SK-N-SH treated with all-trans-retinoic acid at 6 μM for 48 hours (cell line): ENCODE measurements around the gene HMCN2.

ENCODE experiments used
- ARNTL ChIP-seq: fragments of 450-650 bp; formaldehyde crosslinking; IDR thresholded peaks from 2 replicates; pipeline ENCODE4 v1.5.0; 2020; ENCODE audit warnings: low read depth, mild to moderate bottlenecking, moderate library complexity, borderline replicate concordance
- BACH2 ChIP-seq: fragments of 250-450 bp; sonication (Bioruptor Pico); IDR thresholded peaks from 2 replicates; pipeline ENCODE4 v1.9.0; 2021; ENCODE audit warnings: mild to moderate bottlenecking, borderline replicate concordance
- CSDC2 ChIP-seq: fragments of 250-450 bp; sonication (Bioruptor Pico); IDR thresholded peaks from 2 replicates; pipeline ENCODE4 v1.5.0; 2020; ENCODE audit warnings: mild to moderate bottlenecking, moderate library complexity
- GLIS3 ChIP-seq: fragments of 250-450 bp; sonication (Bioruptor Pico); IDR thresholded peaks from 2 replicates; pipeline ENCODE4 v1.5.0; 2020; ENCODE audit warnings: mild to moderate bottlenecking, moderate library complexity
- ISL1 ChIP-seq: fragments of 250-450 bp; sonication (Bioruptor Pico); IDR thresholded peaks from 2 replicates; pipeline ENCODE4 v2.1.2; 2022; ENCODE audit warnings: mild to moderate bottlenecking, moderate library complexity
- SNAI2 ChIP-seq: fragments of 250-450 bp; sonication (Bioruptor Pico); IDR thresholded peaks from 2 replicates; pipeline ENCODE4 v1.5.0; 2020; ENCODE audit warnings: mild to moderate bottlenecking, moderate library complexity
- TCF4 ChIP-seq: fragments of 250-450 bp; sonication (Bioruptor Pico); IDR thresholded peaks from 2 replicates; pipeline ENCODE4 v1.8.0; 2021; ENCODE audit warnings: mild to moderate bottlenecking, moderate library complexity, borderline replicate concordance
- TOX ChIP-seq: fragments of 250-450 bp; sonication (Bioruptor Pico); IDR thresholded peaks from 2 replicates; pipeline ENCODE4 v1.8.0; 2021; ENCODE audit warnings: mild to moderate bottlenecking, moderate library complexity, borderline replicate concordance
- ZFP3 ChIP-seq: fragments of 250-450 bp; sonication (Bioruptor Pico); IDR thresholded peaks from 2 replicates; pipeline ENCODE4 v1.5.0; 2020; ENCODE audit warnings: mild to moderate bottlenecking, moderate library complexity
- ZFP30 ChIP-seq: fragments of 450-650 bp; formaldehyde crosslinking; IDR thresholded peaks from 2 replicates; pipeline ENCODE4 v1.5.0; 2022; ENCODE audit warnings: mild to moderate bottlenecking, moderate library complexity
- ZNF70 ChIP-seq: fragments of 450-650 bp; formaldehyde crosslinking; IDR thresholded peaks from 2 replicates; pipeline ENCODE4 v1.5.0; 2020; ENCODE audit warnings: mild to moderate bottlenecking, moderate library complexity
- TF ChIP-seq, protein P1 (sequence below): fragments of 250-450 bp; sonication (Bioruptor Pico); IDR thresholded peaks from 2 replicates; pipeline ENCODE4 v1.8.0; 2020; ENCODE audit warnings: mild to moderate bottlenecking, moderate library complexity, borderline replicate concordance
- TF ChIP-seq, protein P2 (sequence below): fragments of 250-450 bp; sonication (Bioruptor Pico); IDR thresholded peaks from 2 replicates; pipeline ENCODE4 v1.5.1; 2020; ENCODE audit warnings: low read depth, mild to moderate bottlenecking, moderate library complexity
- TF ChIP-seq, protein P3 (sequence below): fragments of 250-450 bp; sonication (Bioruptor Pico); IDR thresholded peaks from 2 replicates; pipeline ENCODE4 v1.5.1; 2021; ENCODE audit warnings: mild to moderate bottlenecking, moderate library complexity

DNA sequence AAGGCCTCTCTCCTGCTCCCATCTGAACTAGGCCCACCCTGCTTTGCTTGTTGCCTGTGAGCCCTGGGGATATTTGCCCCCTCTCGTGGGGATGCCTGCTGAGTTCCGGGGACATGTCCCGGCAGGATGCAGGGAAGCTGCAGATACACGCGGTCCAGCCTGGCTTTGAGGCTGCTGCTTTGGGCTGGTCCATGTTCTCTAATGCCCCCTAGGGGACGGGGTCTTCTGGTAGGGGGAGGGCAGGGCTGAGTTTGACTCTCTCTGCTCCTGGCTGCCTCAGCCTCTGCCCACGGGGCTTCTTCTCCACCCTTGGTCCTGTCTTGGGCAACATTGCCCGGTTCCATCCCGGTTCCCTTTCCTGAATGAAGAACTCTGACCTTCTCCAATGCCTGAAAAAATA is 94.3 kb downstream of the HMCN2 start:
- TF ChIP-seq ZFP30 (CRISPR knock-in tag) (no peak), ISL1 (CRISPR knock-in tag) (no peak), ARNTL (CRISPR knock-in tag) (no peak), TCF4 (CRISPR knock-in tag) (no peak), SNAI2 (CRISPR knock-in tag) (no peak), ZFP3 (CRISPR knock-in tag) (no peak), GLIS3 (CRISPR knock-in tag) (no peak), TOX (no peak), ZNF70 (no peak), BACH2 (CRISPR knock-in tag) (no peak), CSDC2 (CRISPR knock-in tag) (no peak)
- TF ChIP-seq, protein P1, sequence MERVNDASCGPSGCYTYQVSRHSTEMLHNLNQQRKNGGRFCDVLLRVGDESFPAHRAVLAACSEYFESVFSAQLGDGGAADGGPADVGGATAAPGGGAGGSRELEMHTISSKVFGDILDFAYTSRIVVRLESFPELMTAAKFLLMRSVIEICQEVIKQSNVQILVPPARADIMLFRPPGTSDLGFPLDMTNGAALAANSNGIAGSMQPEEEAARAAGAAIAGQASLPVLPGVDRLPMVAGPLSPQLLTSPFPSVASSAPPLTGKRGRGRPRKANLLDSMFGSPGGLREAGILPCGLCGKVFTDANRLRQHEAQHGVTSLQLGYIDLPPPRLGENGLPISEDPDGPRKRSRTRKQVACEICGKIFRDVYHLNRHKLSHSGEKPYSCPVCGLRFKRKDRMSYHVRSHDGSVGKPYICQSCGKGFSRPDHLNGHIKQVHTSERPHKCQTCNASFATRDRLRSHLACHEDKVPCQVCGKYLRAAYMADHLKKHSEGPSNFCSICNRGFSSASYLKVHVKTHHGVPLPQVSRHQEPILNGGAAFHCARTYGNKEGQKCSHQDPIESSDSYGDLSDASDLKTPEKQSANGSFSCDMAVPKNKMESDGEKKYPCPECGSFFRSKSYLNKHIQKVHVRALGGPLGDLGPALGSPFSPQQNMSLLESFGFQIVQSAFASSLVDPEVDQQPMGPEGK (CRISPR knock-in tag) = no peak
- TF ChIP-seq, protein P2, sequence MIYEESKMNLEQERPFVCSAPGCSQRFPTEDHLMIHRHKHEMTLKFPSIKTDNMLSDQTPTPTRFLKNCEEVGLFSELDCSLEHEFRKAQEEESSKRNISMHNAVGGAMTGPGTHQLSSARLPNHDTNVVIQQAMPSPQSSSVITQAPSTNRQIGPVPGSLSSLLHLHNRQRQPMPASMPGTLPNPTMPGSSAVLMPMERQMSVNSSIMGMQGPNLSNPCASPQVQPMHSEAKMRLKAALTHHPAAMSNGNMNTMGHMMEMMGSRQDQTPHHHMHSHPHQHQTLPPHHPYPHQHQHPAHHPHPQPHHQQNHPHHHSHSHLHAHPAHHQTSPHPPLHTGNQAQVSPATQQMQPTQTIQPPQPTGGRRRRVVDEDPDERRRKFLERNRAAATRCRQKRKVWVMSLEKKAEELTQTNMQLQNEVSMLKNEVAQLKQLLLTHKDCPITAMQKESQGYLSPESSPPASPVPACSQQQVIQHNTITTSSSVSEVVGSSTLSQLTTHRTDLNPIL (CRISPR knock-in tag) = no peak
- TF ChIP-seq, protein P3, sequence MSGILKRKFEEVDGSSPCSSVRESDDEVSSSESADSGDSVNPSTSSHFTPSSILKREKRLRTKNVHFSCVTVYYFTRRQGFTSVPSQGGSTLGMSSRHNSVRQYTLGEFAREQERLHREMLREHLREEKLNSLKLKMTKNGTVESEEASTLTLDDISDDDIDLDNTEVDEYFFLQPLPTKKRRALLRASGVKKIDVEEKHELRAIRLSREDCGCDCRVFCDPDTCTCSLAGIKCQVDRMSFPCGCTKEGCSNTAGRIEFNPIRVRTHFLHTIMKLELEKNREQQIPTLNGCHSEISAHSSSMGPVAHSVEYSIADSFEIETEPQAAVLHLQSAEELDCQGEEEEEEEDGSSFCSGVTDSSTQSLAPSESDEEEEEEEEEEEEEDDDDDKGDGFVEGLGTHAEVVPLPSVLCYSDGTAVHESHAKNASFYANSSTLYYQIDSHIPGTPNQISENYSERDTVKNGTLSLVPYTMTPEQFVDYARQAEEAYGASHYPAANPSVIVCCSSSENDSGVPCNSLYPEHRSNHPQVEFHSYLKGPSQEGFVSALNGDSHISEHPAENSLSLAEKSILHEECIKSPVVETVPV = no peak
